Measurements from ENCODE around the gene DUT.

DNA sequence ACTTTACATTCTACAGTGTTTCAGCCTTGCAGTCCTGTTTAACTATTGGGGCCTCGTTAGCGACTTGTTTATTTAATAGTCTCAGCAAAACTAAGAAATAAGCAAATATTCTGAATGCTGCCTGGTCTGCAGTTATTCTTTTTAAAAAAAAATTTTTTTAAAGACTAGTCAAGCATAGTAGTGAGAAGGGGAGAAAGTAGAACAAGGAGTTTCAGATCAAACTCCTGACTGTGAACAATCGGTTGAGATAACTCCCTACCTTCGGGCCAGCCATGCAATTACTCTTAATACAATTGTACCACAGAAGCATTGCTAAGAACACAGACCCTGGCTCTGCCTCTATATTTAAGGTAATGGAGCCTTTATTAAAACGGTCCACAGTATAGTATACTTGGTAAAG is 5.8 kb upstream of the DUT start:
- TF ChIP-seq CTCF (conservative IDR thresholded peaks at IDR 0.05; ENCODE audit: low read length) (no peak), EZH2phosphoT487 (IDR thresholded peaks at IDR 0.05; ENCODE audit: borderline replicate concordance) (no peak)

All from Loucy (cell line).